ENCODE measurements around the gene CSGALNACT2.

CSGALNACT2 gene

GRCh38 chr10:43111921-43112607 lies 26.2 kb upstream of the CSGALNACT2 start:
- no peak for DNase-seq (ENCODE audit: low spot score)

- no peak for DNase-seq (ENCODE audit: low spot score)
Observed at GRCh38 chr10:43112608-43112961, 25.7 kb upstream of the CSGALNACT2 start.

- no peak for DNase-seq (ENCODE audit: low spot score)
Observed at GRCh38 chr10:43113201-43114087, 24.8 kb upstream of the CSGALNACT2 start.

- DNase-seq (ENCODE audit: low spot score): no peak
Observed at GRCh38 chr10:43114088-43114742, 24.0 kb upstream of the CSGALNACT2 start.

- DNase-seq (ENCODE audit: low spot score): no peak
Observed at GRCh38 chr10:43114743-43115611, 23.3 kb upstream of the CSGALNACT2 start.

GRCh38 chr10:43115881-43116595 lies 22.2 kb upstream of the CSGALNACT2 start:
- no peak for DNase-seq (ENCODE audit: low spot score)

- DNase-seq (ENCODE audit: low spot score): no peak
Observed at GRCh38 chr10:43116596-43116995, 21.6 kb upstream of the CSGALNACT2 start.

GRCh38 chr10:43117031-43117776 lies 21.0 kb upstream of the CSGALNACT2 start:
- no peak for DNase-seq (ENCODE audit: low spot score)

GRCh38 chr10:43117777-43118583 lies 20.3 kb upstream of the CSGALNACT2 start:
- no peak for DNase-seq (ENCODE audit: low spot score)

GRCh38 chr10:43118631-43119415 lies 19.4 kb upstream of the CSGALNACT2 start:
- DNase-seq (ENCODE audit: low spot score): no peak

- DNase-seq (ENCODE audit: low spot score): no peak
Observed at GRCh38 chr10:43119416-43120115, 18.7 kb upstream of the CSGALNACT2 start.

GRCh38 chr10:43120116-43120928 lies 17.9 kb upstream of the CSGALNACT2 start:
- no peak for DNase-seq (ENCODE audit: low spot score)

GRCh38 chr10:43120929-43121314 lies 17.3 kb upstream of the CSGALNACT2 start:
- no peak for DNase-seq (ENCODE audit: low spot score)

- peak; percentile 15 for DNase-seq (ENCODE audit: low spot score)
Observed at GRCh38 chr10:43121444-43121843, 16.8 kb upstream of the CSGALNACT2 start.

- peak; percentile 15 for DNase-seq (ENCODE audit: low spot score)
Observed at GRCh38 chr10:43122096-43122495, 16.1 kb upstream of the CSGALNACT2 start.

- no peak for DNase-seq (ENCODE audit: low spot score)
Observed at GRCh38 chr10:43122826-43123225, 15.4 kb upstream of the CSGALNACT2 start.

- DNase-seq (ENCODE audit: low spot score): no peak
Observed at GRCh38 chr10:43123361-43124093, 14.7 kb upstream of the CSGALNACT2 start.
